Measurements from ENCODE around the gene SLC6A6.

The SLC6A6 gene

GRCh38 chr3:14363379-14363778, 39.0 kb upstream of the SLC6A6 start:
- H3K9ac ChIP-seq (ENCODE audit: low read length) = no peak overlapping the region
- H3K18ac ChIP-seq (ENCODE audit: low read length) = no peak overlapping the region
- no peaks in the 10 kb centered on the region for H3K27me3 ChIP-seq (ENCODE audit: insufficient read depth, low read length)
- no peaks in the 10 kb centered on the region for H3K36me3 ChIP-seq (ENCODE audit: control insufficient read depth in 1 of 2, insufficient read depth in 2 of 2, low read length in 2 of 2)
- H4K8ac ChIP-seq (ENCODE audit: low read depth, low read length) = no peak overlapping the region
- WGBS (ENCODE audit: extremely low coverage, insufficient coverage, insufficient read length) = no CpG with 5 or more reads among the region's 3 CpGs
- no peaks in the 10 kb centered on the region for H3K79me2 ChIP-seq (ENCODE audit: control insufficient read depth, insufficient read depth, low read length, poor library complexity)
- no peak for DNase-seq
- no peak overlapping the region for H2AK5ac ChIP-seq (ENCODE audit: low read length)
- H3K4ac ChIP-seq (ENCODE audit: low read depth, low read length) = no peak overlapping the region
- H3K27ac ChIP-seq (ENCODE audit: low read depth, low read length) = no peak overlapping the region
- H2BK120ac ChIP-seq (ENCODE audit: insufficient read depth, low read length, poor library complexity) = no peak overlapping the region
- H3K14ac ChIP-seq (ENCODE audit: low read length) = no peak overlapping the region
- H3K4me1 ChIP-seq (ENCODE audit: control insufficient read depth in 1 of 2, insufficient read depth in 2 of 2, low read length in 2 of 2) = peaks cover 2 to 4% of the 10 kb centered on the region in 2 experiments
- H4K12ac ChIP-seq (ENCODE audit: low read depth, low read length) = no peak overlapping the region
- peak overlapping the region; percentile 39 for H3K4me3 ChIP-seq (ENCODE audit: low read depth, low read length)
- no peak overlapping the region for H3K23ac ChIP-seq (ENCODE audit: low read length)
- no peaks in the 10 kb centered on the region for H3K9me3 ChIP-seq (ENCODE audit: insufficient read depth, low read depth, low read length)
- H4K91ac ChIP-seq (ENCODE audit: low read depth, low read length) = no peak overlapping the region
- no peak overlapping the region for H2BK5ac ChIP-seq (ENCODE audit: low read depth, low read length, poor library complexity)
- H2AFZ ChIP-seq (ENCODE audit: insufficient read depth, low read length, poor library complexity) = no peak overlapping the region
- no peak overlapping the region for H3K4me2 ChIP-seq (ENCODE audit: low read length)
- H3K79me1 ChIP-seq (ENCODE audit: low read length) = no peaks in the 10 kb centered on the region
- no peak overlapping the region for H2BK12ac ChIP-seq (ENCODE audit: low read length)

- Histone ChIP-seq H4K12ac (ENCODE audit: low read depth, low read length) (no peak overlapping the region), H3K27me3 (ENCODE audit: insufficient read depth, low read length) (no peaks in the 10 kb centered on the region), H3K23ac (ENCODE audit: low read length) (no peak overlapping the region), H3K4me1 (ENCODE audit: control insufficient read depth in 1 of 2, insufficient read depth in 2 of 2, low read length in 2 of 2) (peaks cover 2 to 4% of the 10 kb centered on the region in 2 experiments), H4K8ac (ENCODE audit: low read depth, low read length) (no peak overlapping the region), H3K4me3 (ENCODE audit: low read depth, low read length) (no peak overlapping the region), H2BK5ac (ENCODE audit: low read depth, low read length, poor library complexity) (no peak overlapping the region), H3K36me3 (ENCODE audit: control insufficient read depth in 1 of 2, insufficient read depth in 2 of 2, low read length in 2 of 2) (no peaks in the 10 kb centered on the region), H3K27ac (ENCODE audit: low read depth, low read length) (no peak overlapping the region), H2AFZ (ENCODE audit: insufficient read depth, low read length, poor library complexity) (no peak overlapping the region), H2BK120ac (ENCODE audit: insufficient read depth, low read length, poor library complexity) (no peak overlapping the region), H3K4ac (ENCODE audit: low read depth, low read length) (no peak overlapping the region), H3K79me1 (ENCODE audit: low read length) (no peaks in the 10 kb centered on the region), H3K9me3 (ENCODE audit: insufficient read depth, low read depth, low read length) (no peaks in the 10 kb centered on the region), H3K79me2 (ENCODE audit: control insufficient read depth, insufficient read depth, low read length, poor library complexity) (no peaks in the 10 kb centered on the region), H2BK12ac (ENCODE audit: low read length) (no peak overlapping the region), H3K4me2 (ENCODE audit: low read length) (no peak overlapping the region), H3K14ac (ENCODE audit: low read length) (no peak overlapping the region), H2AK5ac (ENCODE audit: low read length) (no peak overlapping the region), H4K91ac (ENCODE audit: low read depth, low read length) (no peak overlapping the region), H3K9ac (ENCODE audit: low read length) (no peak overlapping the region), H3K18ac (ENCODE audit: low read length) (no peak overlapping the region)
- DNase-seq = peak in 1 of 2 donors; percentile 27
- no CpG with 5 or more reads among the region's 5 CpGs for WGBS (ENCODE audit: extremely low coverage, insufficient coverage, insufficient read length)
These were observed 38.4 kb upstream of the SLC6A6 start for GRCh38 chr3:14363991-14364390.

- H3K9me3 ChIP-seq (ENCODE audit: insufficient read depth, low read depth, low read length) = no peaks in the 10 kb centered on the region
- no CpG with 5 or more reads among the region's 8 CpGs for WGBS (ENCODE audit: extremely low coverage, insufficient coverage, insufficient read length)
- H4K8ac ChIP-seq (ENCODE audit: low read depth, low read length) = no peak overlapping the region
These were observed 37.7 kb upstream of the SLC6A6 start for GRCh38 chr3:14364580-14365292.

GRCh38 chr3:14366248-14366647, 36.2 kb upstream of the SLC6A6 start:
- H3K79me1 ChIP-seq (ENCODE audit: low read length) = no peaks in the 10 kb centered on the region

More at GRCh38 chr3:14364580-14365292, 37.7 kb upstream of the SLC6A6 start:
- Histone ChIP-seq H3K79me1 (ENCODE audit: low read length) (no peaks in the 10 kb centered on the region), H3K27me3 (ENCODE audit: insufficient read depth, low read length) (no peaks in the 10 kb centered on the region), H3K9ac (ENCODE audit: low read length) (no peak overlapping the region), H3K4me2 (ENCODE audit: low read length) (no peak overlapping the region), H3K4me3 (ENCODE audit: low read depth, low read length) (no peak overlapping the region), H3K4me1 (ENCODE audit: control insufficient read depth in 1 of 2, insufficient read depth in 2 of 2, low read length in 2 of 2) (peaks cover 2 to 4% of the 10 kb centered on the region in 2 experiments), H3K14ac (ENCODE audit: low read length) (no peak overlapping the region), H2AFZ (ENCODE audit: insufficient read depth, low read length, poor library complexity) (no peak overlapping the region), H3K27ac (ENCODE audit: low read depth, low read length) (no peak overlapping the region), H3K36me3 (ENCODE audit: control insufficient read depth in 1 of 2, insufficient read depth in 2 of 2, low read length in 2 of 2) (no peaks in the 10 kb centered on the region), H3K79me2 (ENCODE audit: control insufficient read depth, insufficient read depth, low read length, poor library complexity) (no peaks in the 10 kb centered on the region), H2BK12ac (ENCODE audit: low read length) (no peak overlapping the region), H2AK5ac (ENCODE audit: low read length) (no peak overlapping the region), H2BK120ac (ENCODE audit: insufficient read depth, low read length, poor library complexity) (no peak overlapping the region), H3K18ac (ENCODE audit: low read length) (no peak overlapping the region), H2BK5ac (ENCODE audit: low read depth, low read length, poor library complexity) (no peak overlapping the region), H3K4ac (ENCODE audit: low read depth, low read length) (no peak overlapping the region), H4K91ac (ENCODE audit: low read depth, low read length) (no peak overlapping the region), H4K12ac (ENCODE audit: low read depth, low read length) (no peak overlapping the region), H3K23ac (ENCODE audit: low read length) (no peak overlapping the region)
- DNase-seq = no peak

More at GRCh38 chr3:14366248-14366647, 36.2 kb upstream of the SLC6A6 start:
- H3K4me3 ChIP-seq (ENCODE audit: low read depth, low read length) = no peak overlapping the region
- H2BK120ac ChIP-seq (ENCODE audit: insufficient read depth, low read length, poor library complexity) = no peak overlapping the region
- H3K79me2 ChIP-seq (ENCODE audit: control insufficient read depth, insufficient read depth, low read length, poor library complexity) = no peaks in the 10 kb centered on the region
- H3K9me3 ChIP-seq (ENCODE audit: insufficient read depth, low read depth, low read length) = no peaks in the 10 kb centered on the region
- no peak overlapping the region for H3K27ac ChIP-seq (ENCODE audit: low read depth, low read length)
- no peak overlapping the region for H2BK5ac ChIP-seq (ENCODE audit: low read depth, low read length, poor library complexity)
- no peak overlapping the region for H2AK5ac ChIP-seq (ENCODE audit: low read length)
- no peaks in the 10 kb centered on the region for H3K27me3 ChIP-seq (ENCODE audit: insufficient read depth, low read length)
- DNase-seq = peak in 1 of 2 donors; percentile 9
- H2AFZ ChIP-seq (ENCODE audit: insufficient read depth, low read length, poor library complexity) = no peak overlapping the region
- H3K4me1 ChIP-seq (ENCODE audit: control insufficient read depth in 1 of 2, insufficient read depth in 2 of 2, low read length in 2 of 2) = no peaks in the 10 kb centered on the region
- whole genome bisulfite sequencing (ENCODE audit: extremely low coverage, insufficient coverage, insufficient read length) = no CpG with 5 or more reads among the region's 8 CpGs
- no peak overlapping the region for H2BK12ac ChIP-seq (ENCODE audit: low read length)
- no peak overlapping the region for H4K12ac ChIP-seq (ENCODE audit: low read depth, low read length)
- no peak overlapping the region for H3K4me2 ChIP-seq (ENCODE audit: low read length)
- no peak overlapping the region for H4K8ac ChIP-seq (ENCODE audit: low read depth, low read length)
- no peak overlapping the region for H3K14ac ChIP-seq (ENCODE audit: low read length)
- H4K91ac ChIP-seq (ENCODE audit: low read depth, low read length) = no peak overlapping the region
- no peak overlapping the region for H3K18ac ChIP-seq (ENCODE audit: low read length)
- H3K9ac ChIP-seq (ENCODE audit: low read length) = no peak overlapping the region
- no peak overlapping the region for H3K23ac ChIP-seq (ENCODE audit: low read length)
- H3K4ac ChIP-seq (ENCODE audit: low read depth, low read length) = no peak overlapping the region
- no peaks in the 10 kb centered on the region for H3K36me3 ChIP-seq (ENCODE audit: control insufficient read depth in 1 of 2, insufficient read depth in 2 of 2, low read length in 2 of 2)
